ENCODE data around the gene RAB11FIP2. TPM values are rescaled to one million over a fixed set of nuclear protein-coding genes. Genes with fewer than 3 reads are reported as not detected.

RAB11FIP2 gene, protein sequence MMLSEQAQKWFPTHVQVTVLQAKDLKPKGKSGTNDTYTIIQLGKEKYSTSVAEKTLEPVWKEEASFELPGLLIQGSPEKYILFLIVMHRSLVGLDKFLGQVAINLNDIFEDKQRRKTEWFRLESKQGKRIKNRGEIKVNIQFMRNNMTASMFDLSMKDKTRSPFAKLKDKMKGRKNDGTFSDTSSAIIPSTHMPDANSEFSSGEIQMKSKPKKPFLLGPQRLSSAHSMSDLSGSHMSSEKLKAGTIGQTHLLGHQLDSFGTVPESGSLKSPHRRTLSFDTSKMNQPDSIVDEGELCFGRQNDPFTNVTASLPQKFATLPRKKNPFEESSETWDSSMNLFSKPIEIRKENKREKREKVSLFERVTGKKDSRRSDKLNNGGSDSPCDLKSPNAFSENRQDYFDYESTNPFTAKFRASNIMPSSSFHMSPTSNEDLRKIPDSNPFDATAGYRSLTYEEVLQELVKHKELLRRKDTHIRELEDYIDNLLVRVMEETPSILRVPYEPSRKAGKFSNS
- 10 to 100 TPM in 1 of 6 experiments, 1 to 10 TPM in 5; 5.3 to 14.3 (median 6.9) TPM for total RNA-seq
- long read RNA-seq, partial matches to known transcripts: 0 of 1 reads
- long read RNA-seq, other reads (novel, unspliced or antisense): 1 of 1 reads

DNA sequence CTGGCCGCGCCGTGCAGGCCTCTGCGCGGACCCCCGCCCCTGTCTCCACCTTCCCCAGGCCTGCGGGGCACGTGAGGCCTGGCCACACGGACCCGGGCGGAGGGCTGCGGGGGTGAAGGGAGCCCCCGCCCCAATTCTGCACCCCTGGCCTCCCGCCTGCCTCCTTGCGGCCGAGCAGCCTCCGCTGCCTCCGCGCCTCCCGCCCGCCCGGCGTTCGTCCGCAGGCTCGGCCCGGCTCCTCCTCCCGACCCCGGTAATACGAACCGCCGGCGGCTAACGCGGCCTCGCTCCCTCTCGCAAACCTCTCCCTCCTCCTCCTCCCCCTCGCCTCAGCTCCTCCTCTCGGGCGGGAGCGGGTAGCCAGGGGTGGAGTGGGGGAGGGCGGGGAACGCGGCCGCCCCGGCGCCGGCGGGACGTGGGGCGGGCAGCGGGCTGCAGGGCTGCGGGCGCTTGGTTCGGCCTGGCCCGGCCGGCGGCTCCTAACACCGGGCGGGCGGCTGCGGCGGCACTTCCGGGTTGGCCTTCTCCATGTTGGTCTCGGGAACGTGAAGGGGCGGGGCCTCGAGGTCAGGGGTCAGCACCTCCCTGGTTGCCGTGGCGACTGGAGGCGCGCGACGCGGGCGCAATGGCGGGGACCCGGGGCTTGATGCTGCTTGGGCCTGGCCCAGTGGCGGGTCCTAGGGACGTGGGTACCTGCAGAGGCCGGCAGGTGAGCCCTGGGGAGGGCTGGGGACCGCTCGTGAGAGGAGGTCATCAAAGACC, at the start of gene RAB11FIP2:
Gene RAB11FIP2, minus strand, starts transcription at position 547 of the 762 bp plus-strand sequence. CDS start 778 bp downstream, outside the sequence.
- Histone ChIP-seq H3K9me3 (no peaks in the 10 kb centered on the region), H3K27me3 (no peaks in the 10 kb centered on the region), H3K4me1 (peaks cover 0 to 7% (median 3%) of the 10 kb centered on the region in 4 donors), H3K4me3 (peak within 1 kb of the TSS; percentile 75 to 88 (median 78)), H3K27ac (peak within 1 kb of the TSS; percentile 61 to 87 (median 86)), H3K36me3 (no peaks in the 10 kb centered on the region)
- TF ChIP-seq, protein P1, sequence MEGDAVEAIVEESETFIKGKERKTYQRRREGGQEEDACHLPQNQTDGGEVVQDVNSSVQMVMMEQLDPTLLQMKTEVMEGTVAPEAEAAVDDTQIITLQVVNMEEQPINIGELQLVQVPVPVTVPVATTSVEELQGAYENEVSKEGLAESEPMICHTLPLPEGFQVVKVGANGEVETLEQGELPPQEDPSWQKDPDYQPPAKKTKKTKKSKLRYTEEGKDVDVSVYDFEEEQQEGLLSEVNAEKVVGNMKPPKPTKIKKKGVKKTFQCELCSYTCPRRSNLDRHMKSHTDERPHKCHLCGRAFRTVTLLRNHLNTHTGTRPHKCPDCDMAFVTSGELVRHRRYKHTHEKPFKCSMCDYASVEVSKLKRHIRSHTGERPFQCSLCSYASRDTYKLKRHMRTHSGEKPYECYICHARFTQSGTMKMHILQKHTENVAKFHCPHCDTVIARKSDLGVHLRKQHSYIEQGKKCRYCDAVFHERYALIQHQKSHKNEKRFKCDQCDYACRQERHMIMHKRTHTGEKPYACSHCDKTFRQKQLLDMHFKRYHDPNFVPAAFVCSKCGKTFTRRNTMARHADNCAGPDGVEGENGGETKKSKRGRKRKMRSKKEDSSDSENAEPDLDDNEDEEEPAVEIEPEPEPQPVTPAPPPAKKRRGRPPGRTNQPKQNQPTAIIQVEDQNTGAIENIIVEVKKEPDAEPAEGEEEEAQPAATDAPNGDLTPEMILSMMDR (IDR thresholded peaks at IDR 0.05): peak in 2 of 4 donors; percentile 4 to 11
- peak; percentile 82 for TF ChIP-seq POLR2A (IDR thresholded peaks at IDR 0.05)
- WGBS (ENCODE audit: insufficient coverage, low coverage, low lambda C conversion rate, missing lambda C conversion rate): 0% methylated on average over 6 of the region's 83 CpGs
- intact Hi-C loops (cut with DNase I): no loop called here
- peak; percentile 96 to 97 (median 96) for ATAC-seq
- DNase-seq: peak; percentile 98

DNA sequence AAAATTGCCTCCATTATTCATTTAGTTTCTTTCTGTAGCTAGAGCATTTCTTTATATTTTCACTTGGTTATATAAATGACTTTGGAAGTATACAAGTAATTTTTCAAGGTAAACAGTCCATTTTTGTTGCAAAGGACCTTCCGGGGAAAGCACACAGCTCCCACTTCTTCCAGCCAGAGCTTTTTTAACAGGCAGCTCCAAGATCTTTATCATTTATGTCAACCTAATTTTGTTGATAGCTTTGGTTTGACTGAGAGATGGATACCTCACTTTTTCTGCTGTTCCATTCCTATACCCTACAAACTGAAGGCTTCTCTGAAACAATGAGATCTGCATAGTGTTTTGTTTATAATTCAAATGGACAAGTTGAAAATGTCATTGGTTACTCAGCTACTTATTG, 49.3 kb upstream of the RAB11FIP2 start:
- intact Hi-C loops (cut with DNase I): no loop called here
- Histone ChIP-seq H3K9me3 (no peaks in the 10 kb centered on the region), H3K36me3 (no peaks in the 10 kb centered on the region), H3K27ac (no peak overlapping the region), H3K4me3 (no peak overlapping the region), H3K4me1 (no peaks in the 10 kb centered on the region), H3K27me3 (no peaks in the 10 kb centered on the region)
- ATAC-seq: no peak
- WGBS (ENCODE audit: insufficient coverage, low coverage, low lambda C conversion rate, missing lambda C conversion rate): 73% methylated on average over 1 of the region's 1 CpG
- no peak for TF ChIP-seq POLR2A (IDR thresholded peaks at IDR 0.05)
- TF ChIP-seq, protein P1 (IDR thresholded peaks at IDR 0.05): no peak
- no peak for DNase-seq

DNA sequence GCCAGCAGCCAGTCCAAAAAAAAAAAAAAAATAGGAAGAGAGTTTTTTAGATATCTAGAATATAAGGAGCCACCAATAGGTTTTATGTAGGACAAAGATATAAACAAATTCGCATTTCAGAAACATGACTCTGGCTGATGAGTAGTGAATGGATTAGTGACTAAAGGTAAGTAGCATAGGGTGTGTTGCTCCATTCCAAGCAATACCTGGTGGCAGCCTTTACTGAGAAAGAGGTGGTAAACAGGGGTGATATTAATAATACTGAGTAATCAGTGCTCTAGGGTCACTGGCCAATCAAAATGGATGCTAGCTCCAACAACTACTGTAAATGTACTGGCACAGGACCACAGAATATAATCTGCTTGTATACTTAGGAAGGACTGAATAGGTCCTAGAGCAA, 45.5 kb upstream of the RAB11FIP2 start:
- Histone ChIP-seq H3K27ac (no peak overlapping the region), H3K4me1 (no peaks in the 10 kb centered on the region), H3K9me3 (no peaks in the 10 kb centered on the region), H3K27me3 (no peaks in the 10 kb centered on the region), H3K4me3 (no peak overlapping the region), H3K36me3 (no peaks in the 10 kb centered on the region)
- intact Hi-C loops (cut with DNase I): no loop called here
- ATAC-seq (no peak), DNase-seq (no peak)
- 94% methylated on average over 1 of the region's 1 CpG for WGBS (ENCODE audit: insufficient coverage, low coverage, low lambda C conversion rate, missing lambda C conversion rate)
- TF ChIP-seq, protein P1 (IDR thresholded peaks at IDR 0.05): no peak
- TF ChIP-seq POLR2A (IDR thresholded peaks at IDR 0.05): no peak

DNA sequence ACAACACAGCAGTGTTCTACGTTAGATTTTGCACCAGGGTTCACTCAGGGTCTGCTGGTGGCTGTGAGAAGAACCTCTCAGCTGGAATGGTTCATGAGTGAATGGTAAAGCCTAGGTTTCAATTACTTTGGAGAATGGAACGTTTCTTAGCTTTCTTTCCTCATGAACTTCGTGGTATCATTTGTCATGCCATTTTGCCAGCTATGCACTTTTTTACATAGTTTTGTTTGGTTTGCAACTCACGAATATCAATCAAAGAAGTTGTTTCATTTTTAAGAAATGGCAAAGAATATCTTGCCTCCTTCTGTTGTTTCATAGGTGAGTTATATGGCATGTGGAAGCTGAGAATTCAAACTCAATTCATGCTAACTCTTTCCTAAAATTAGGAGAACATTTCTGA, 34.1 kb upstream of the RAB11FIP2 start:
- DNase-seq (no peak), ATAC-seq (no peak)
- intact Hi-C loops (cut with DNase I): no loop called here
- Histone ChIP-seq H3K4me1 (no peaks in the 10 kb centered on the region), H3K9me3 (no peaks in the 10 kb centered on the region), H3K27me3 (no peaks in the 10 kb centered on the region), H3K27ac (no peak overlapping the region), H3K36me3 (no peaks in the 10 kb centered on the region), H3K4me3 (no peak overlapping the region)
- TF ChIP-seq POLR2A (IDR thresholded peaks at IDR 0.05): no peak
- TF ChIP-seq, protein P1 (IDR thresholded peaks at IDR 0.05): no peak
- WGBS (ENCODE audit: insufficient coverage, low coverage, low lambda C conversion rate, missing lambda C conversion rate): 43% methylated on average over 4 of the region's 4 CpGs
